Measurements from ENCODE around the gene GIPC2. TPM values are rescaled to one million over a fixed set of nuclear protein-coding genes. Genes with fewer than 3 reads are reported as not detected.

GIPC2 gene
- total and polyA plus RNA-seq, 10 of the 15 experiments (the other 5 are each of a cell fraction or from before 2014, with no cell fraction given) = 0.03 to 0.23 (median 0.06) TPM; not detected in 2

GRCh38 chr1:78088015-78088414, 42.2 kb downstream of the GIPC2 start:
- H4K20me1 ChIP-seq (ENCODE audit: control insufficient read depth, insufficient read depth) = no peaks in the 10 kb centered on the region
- SMC1A ChIA-PET (ENCODE audit: uncharacterized antibody, unreplicated experiment) = interaction anchor here (1.4 kb wide), 1 partner anchor 17 kb away, joined by 3 read pairs; no protein-coding TSS in a partner anchor
- no peak overlapping the region for H3K27ac ChIP-seq (ENCODE audit: control insufficient read depth, insufficient read depth)
- TF ChIP-seq SPI1 (IDR thresholded peaks at IDR 0.05; ENCODE audit: borderline replicate concordance, insufficient read depth, low read depth, low read length) = peak; percentile 13; the same call in 1 of the 2 replicates
- no peak for TF ChIP-seq SIN3A (IDR thresholded peaks at IDR 0.05; ENCODE audit: low read depth, low read length)
- TF ChIP-seq BCL11A (IDR thresholded peaks at IDR 0.05; ENCODE audit: low read depth, low read length) = no peak
- TF ChIP-seq MEF2B (IDR thresholded peaks at IDR 0.05; ENCODE audit: partially characterized antibody, poor library complexity, severe bottlenecking) = peak; percentile 22
- no peak for TF ChIP-seq STAT3 (IDR thresholded peaks at IDR 0.05; ENCODE audit: low read depth, low read length)
- no peak for TF ChIP-seq GABPA (IDR thresholded peaks at IDR 0.05; ENCODE audit: low read depth)
- peak; percentile 46; the same call in 1 of the 2 replicates for TF ChIP-seq MTA2 (IDR thresholded peaks at IDR 0.05; ENCODE audit: low read depth)
- no peak for TF ChIP-seq NR2C2 (IDR thresholded peaks at IDR 0.05; ENCODE audit: borderline replicate concordance, control insufficient read depth, insufficient read length, low read depth)
- TF ChIP-seq IKZF2 (IDR thresholded peaks at IDR 0.05) = peak in 1 of 2 experiments; percentile 25; a peak in 1 of 4 replicates
- FAIRE-seq (no peak), ATAC-seq (peak; percentile 86), DNase-seq (ENCODE audit: low read depth, low spot score) (peak; percentile 31)
- no peak overlapping the region for H3K9ac ChIP-seq (ENCODE audit: control insufficient read depth, insufficient read depth, low read length)
- H3K27me3 ChIP-seq (replicated peaks in 1 of 2; ENCODE audit: control insufficient read depth in 2 of 2, insufficient read depth in 2 of 2, low read length in 1 of 2) = no peaks in the 10 kb centered on the region; a peak in 1 of 4 replicates
- WGBS (ENCODE audit: insufficient coverage, insufficient replicate concordance, low lambda C conversion rate, missing lambda C conversion rate) = 0% methylated on average over 2 of the region's 2 CpGs
- no peak overlapping the region for H3K4me2 ChIP-seq (ENCODE audit: control insufficient read depth, insufficient read depth)
- intact Hi-C loops (cut with micrococcal nuclease; ENCODE audit: unreplicated experiment) = loop anchor here (5.0 kb wide), 1 partner anchor 76 kb away; no protein-coding TSS in a partner anchor
- RAD21 ChIA-PET (ENCODE audit: unreplicated experiment) = interaction anchor here (1.7 kb wide), 1 partner anchor 26 kb away, joined by 6 read pairs; no protein-coding TSS in a partner anchor
- no peaks in the 10 kb centered on the region for H3K36me3 ChIP-seq (ENCODE audit: control insufficient read depth in 2 of 2, insufficient read depth in 2 of 2, low read length in 1 of 2)
- peaks cover 2% of the 10 kb centered on the region for H3K9me3 ChIP-seq (replicated peaks; ENCODE audit: control insufficient read depth, insufficient read depth, low read length)
- BruUV-seq (replicated peaks) = no TSS peak
- POLR2A ChIA-PET = interaction anchor here (1.1 kb wide), 1 partner anchor 109 kb away, joined by 3 read pairs; the partner anchor contains the start of gene FUBP1
- H2AFZ ChIP-seq (ENCODE audit: control insufficient read depth, low read depth, low read length) = no peak overlapping the region
- H3K4me1 ChIP-seq (ENCODE audit: control insufficient read depth, insufficient read depth, low read length) = peaks cover 2% of the 10 kb centered on the region; the same call in 1 of the 2 replicates
- CTCF ChIA-PET = no interaction called here
- no peak overlapping the region for H3K4me3 ChIP-seq
- no peaks in the 10 kb centered on the region for H3K79me2 ChIP-seq (ENCODE audit: control insufficient read depth, insufficient read depth, low read length)
- in situ Hi-C loops (cut with MboI) = no loop called here

Data from GM12878 (cell line).